HepG2 (cell line): ENCODE data around the gene S100A4. TPM values are rescaled to one million over a fixed set of nuclear protein-coding genes. Genes with fewer than 3 reads are reported as not detected.

Experiments used
- ATAC-seq: fragments of 200-7000 bp; cut with Tn5 transposase; 3 replicates; pipeline ENCODE4 v1.9.1; 2020; ENCODE audit warnings: mild to moderate bottlenecking, moderate library complexity
- BruUV-seq: library from RNA; stranded (reverse); fragments of 400-500 nt; replicated peaks from 2 replicates; lab custom pipeline; 2021; lab: Mats Ljungman, UMichigan
- CTCF ChIA-PET: fragments of 300-600 bp; formaldehyde crosslinking; extraction: SDS; loops from one replicate; lab custom pipeline; 2021; ENCODE audit warnings: low total read pairs, inconsistent platforms, low intra/inter-chr PET ratio; lab: Yijun Ruan, JAX
- POLR2A ChIA-PET: fragments of 350-600 bp; sonication (Branson Sonifier 250); formaldehyde crosslinking; loops from one replicate; lab custom pipeline; 2020; ENCODE audit warnings: antibody characterized with exemption, inconsistent platforms; lab: Yijun Ruan, JAX
- DNase-seq: peaks from one replicate; pipeline ENCODE4 v3.0.0-alpha.2; 2015; ENCODE audit warnings: low spot score
- FAIRE-seq: peaks from 3 replicates; lab custom pipeline; 2011; peaks lifted over from hg19 to GRCh38; lab: Jason Lieb, UNC
- H2AFZ ChIP-seq: one replicate; pipeline ENCODE4 v1.6.1; 2011; ENCODE audit warnings: low read length, inconsistent platforms
- H3K27ac ChIP-seq: fragments of 300-600 bp; 3 replicates; pipeline ENCODE4 v1.8.0; 2011; ENCODE audit warnings: mixed run types, mild to moderate bottlenecking, mixed read lengths, low read length, inconsistent platforms; ENCODE audit not compliant: insufficient read depth; ENCODE audit errors: extremely low read length
- H3K27me3 ChIP-seq, 2 experiments: fragments of 200-600 bp in 1 of 2; 2 replicates in 1 of 2; 3 replicates in 1 of 2; pipeline versions ENCODE4 v1.6.0 to v1.8.0; 2011; ENCODE audit warnings: low read length in 2 of 2, mild to moderate bottlenecking in 2 of 2, moderate library complexity in 2 of 2, inconsistent platforms in 1 of 2; ENCODE audit not compliant: insufficient read depth in 2 of 2, control insufficient read depth in 1 of 2
- H3K36me3 ChIP-seq, 2 experiments: fragments of 200-600 bp in 1 of 2; replicated peaks in 1 of 2; 2 replicates in 1 of 2; 3 replicates in 1 of 2; pipeline versions ENCODE4 v1.5.1 to v1.8.0; 2011; ENCODE audit warnings: low read length in 2 of 2, inconsistent platforms in 1 of 2; ENCODE audit not compliant: insufficient read depth in 2 of 2, control insufficient read depth in 1 of 2
- H3K4me1 ChIP-seq: 2 replicates; pipeline ENCODE4 v1.5.1; 2012; ENCODE audit warnings: low read length, inconsistent platforms; ENCODE audit not compliant: insufficient read depth
- H3K4me2 ChIP-seq: 2 replicates; pipeline ENCODE4 v1.6.0; 2011; ENCODE audit warnings: low read depth, low read length, inconsistent platforms
- H3K4me3 ChIP-seq, 3 experiments: fragments of 200-600 bp in 1 of 3; sonication (generic), shearing (Covaris generic) in 1 of 3; replicated peaks in 1 of 3; 2 replicates each; pipeline ENCODE4 v1.5.1; 2011 to 2016; ENCODE audit warnings: low read length in 3 of 3, inconsistent platforms in 2 of 3, low read depth in 2 of 3, mild to moderate bottlenecking in 2 of 3, control low read depth in 1 of 3, mixed read lengths in 1 of 3; ENCODE audit not compliant: insufficient read depth in 1 of 3
- H3K79me2 ChIP-seq: one replicate; pipeline ENCODE4 v1.6.1; 2011; ENCODE audit warnings: low read length, inconsistent platforms; ENCODE audit not compliant: insufficient read depth
- H3K9ac ChIP-seq: 2 replicates; pipeline ENCODE4 v1.6.0; 2011; ENCODE audit warnings: mild to moderate bottlenecking, low read depth, low read length, inconsistent platforms; ENCODE audit not compliant: insufficient read depth
- H3K9me3 ChIP-seq: 2 replicates; pipeline ENCODE4 v1.5.1; 2012; ENCODE audit warnings: mild to moderate bottlenecking, low read length
- H4K20me1 ChIP-seq: 2 replicates; pipeline ENCODE4 v1.6.0; 2011; ENCODE audit warnings: inconsistent platforms, mild to moderate bottlenecking, low read length, moderate library complexity; ENCODE audit not compliant: insufficient read depth
- AKNA ChIP-seq: sonication (generic); formaldehyde crosslinking; IDR thresholded peaks from 2 replicates; pipeline ENCODE4 v1.4.0; 2020; ENCODE audit warnings: missing genetic modification reagents, borderline replicate concordance
- DR1 ChIP-seq: sonication (generic); formaldehyde crosslinking; IDR thresholded peaks from 2 replicates; pipeline ENCODE4 v1.8.0; 2021; ENCODE audit warnings: mild to moderate bottlenecking, missing genetic modification reagents, inconsistent platforms
- ETV5 ChIP-seq: IDR thresholded peaks from 2 replicates; pipeline ENCODE4 v1.6.1; 2018; ENCODE audit warnings: missing biosample characterization, missing genetic modification reagents, inconsistent platforms, borderline replicate concordance
- GFI1 ChIP-seq: sonication (generic); formaldehyde crosslinking; IDR thresholded peaks from 2 replicates; pipeline ENCODE4 v1.5.0; 2020; ENCODE audit warnings: missing genetic modification reagents, mild to moderate bottlenecking, borderline replicate concordance
- IRX3 ChIP-seq: sonication (generic); formaldehyde crosslinking; IDR thresholded peaks from 2 replicates; pipeline ENCODE4 v1.8.1; 2023; ENCODE audit warnings: mild to moderate bottlenecking, low read depth, missing genetic modification reagents, borderline replicate concordance
- JUN ChIP-seq: sonication (generic); formaldehyde crosslinking; IDR thresholded peaks from 2 replicates; pipeline ENCODE4 v1.4.0; 2020; ENCODE audit warnings: mild to moderate bottlenecking, missing genetic modification reagents
- NR0B2 ChIP-seq: sonication (generic); formaldehyde crosslinking; IDR thresholded peaks from 2 replicates; pipeline ENCODE4 v1.4.0; 2020; ENCODE audit warnings: mild to moderate bottlenecking, missing genetic modification reagents
- ONECUT2 ChIP-seq: sonication (generic); formaldehyde crosslinking; IDR thresholded peaks from 2 replicates; pipeline ENCODE4 v1.4.0; 2020; ENCODE audit warnings: missing genetic modification reagents
- PAWR ChIP-seq: sonication (generic); formaldehyde crosslinking; IDR thresholded peaks from 2 replicates; pipeline ENCODE4 v1.4.0; 2020; ENCODE audit warnings: missing genetic modification reagents, mild to moderate bottlenecking, borderline replicate concordance
- SMARCE1 ChIP-seq: fragments of 450-650 bp; IDR thresholded peaks from 2 replicates; pipeline ENCODE4 v1.6.1; 2017; ENCODE audit warnings: borderline replicate concordance
- SMYD3 ChIP-seq: sonication (generic); formaldehyde crosslinking; IDR thresholded peaks from 2 replicates; pipeline ENCODE4 v1.8.1; 2023; ENCODE audit warnings: mild to moderate bottlenecking, missing genetic modification reagents
- ZC3H13 ChIP-seq: sonication (generic); formaldehyde crosslinking; IDR thresholded peaks from 2 replicates; pipeline ENCODE4 v1.8.1; 2023; ENCODE audit warnings: mild to moderate bottlenecking, missing genetic modification reagents, moderate library complexity
- ZNF256 ChIP-seq: sonication (generic); formaldehyde crosslinking; conservative IDR thresholded peaks from 2 replicates; pipeline ENCODE4 v1.4.0; 2020; ENCODE audit warnings: missing genetic modification reagents
- ZNF33A ChIP-seq: sonication (generic); formaldehyde crosslinking; IDR thresholded peaks from 2 replicates; pipeline ENCODE4 v1.5.1; 2020; ENCODE audit warnings: missing genetic modification reagents, mild to moderate bottlenecking, moderate library complexity, borderline replicate concordance
- WGBS: methylation state at CpG from one replicate; pipeline ENCODE4 v1.1.6; 2017; ENCODE audit warnings: low lambda C conversion rate; 5-methylcytosine and 5-hydroxymethylcytosine counted together
- in situ Hi-C: cut with HindIII; loops from 2 replicates; pipeline ENCODE4 v1.10.0; 2017; ENCODE audit warnings: low pct_unique_long_range_greater_than_20kb; ENCODE audit not compliant: extremely low pct_ligation_motif_present
- intact Hi-C: fragments of 100-400 bp; cut with micrococcal nuclease; formaldehyde crosslinking; loops from one replicate; pipeline ENCODE4 v1.10.0; 2022; ENCODE audit not compliant: unreplicated experiment
- polyA plus RNA-seq, 8 experiments: library from polyadenylated mRNA; depleted of rRNA in 3 of 8; stranded (reverse) in 7 of 8; unstranded in 1 of 8; fragments of >200 nt; fragmentation: Illumina TruSeq in 4 of 8; extraction: Trizol in 4 of 8; gene quantifications; 2 replicates each; pipeline versions ENCODE4 v1.2.1 to v1.2.3, GENCODE V29; 2011 to 2016; ENCODE audit warnings: low read depth in 4 of 8, missing spikeins in 1 of 8, mixed read lengths in 1 of 8; ENCODE audit not compliant: insufficient read depth in 1 of 8
- total RNA-seq, 5 experiments: library from RNA; depleted of rRNA; stranded (reverse); fragments of >200 nt; fragmentation: Illumina TruSeq; extraction: Trizol; gene quantifications; 2 replicates each; pipeline ENCODE4 v1.2.3, GENCODE V29; 2016; ENCODE audit warnings: low read depth in 1 of 5
- TF ChIP-seq, protein P1 (sequence below): sonication (generic); formaldehyde crosslinking; IDR thresholded peaks from 2 replicates; pipeline ENCODE4 v1.8.1; 2023; ENCODE audit warnings: mild to moderate bottlenecking, missing genetic modification reagents, borderline replicate concordance

Gene S100A4
- total and polyA plus RNA-seq, 2 of the 13 experiments (the other 11 are each of a cell fraction or from before 2014, with no cell fraction given): 12.9 to 20.2 TPM

- no peak for TF ChIP-seq ZNF256 (CRISPR knock-in tag)
- TF ChIP-seq, protein P1, sequence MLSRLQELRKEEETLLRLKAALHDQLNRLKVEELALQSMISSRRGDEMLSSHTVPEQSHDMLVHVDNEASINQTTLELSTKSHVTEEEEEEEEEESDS (CRISPR knock-in tag): no peak
- TF ChIP-seq ZC3H13 (CRISPR knock-in tag): no peak
- TF ChIP-seq NR0B2 (CRISPR knock-in tag): no peak
- TF ChIP-seq DR1 (CRISPR knock-in tag): no peak
- TF ChIP-seq JUN: no peak
- TF ChIP-seq PAWR (CRISPR knock-in tag): no peak
- TF ChIP-seq SMYD3 (CRISPR knock-in tag): no peak
- TF ChIP-seq SMARCE1: no peak
- TF ChIP-seq ZNF33A (CRISPR knock-in tag): no peak
- TF ChIP-seq GFI1 (CRISPR knock-in tag): no peak
- TF ChIP-seq AKNA (CRISPR knock-in tag): no peak
- TF ChIP-seq ETV5 (CRISPR knock-in tag): no peak
- TF ChIP-seq ONECUT2 (CRISPR knock-in tag): no peak
- no peak for TF ChIP-seq IRX3
- TF ChIP-seq, all 625 proteins: peak for 0
- ATAC-seq (no peak), FAIRE-seq (no peak), DNase-seq (no peak)
- ChIA-PET CTCF (no interaction called here), POLR2A (interaction anchor here (1.4 to 1.5 kb wide), 2 partner anchors 11 to 59 kb away, joined by 3 read pairs; no protein-coding TSS in a partner anchor)
- Histone ChIP-seq H3K27me3 (no peaks in the 10 kb centered on the region; a peak in 1 of 5 replicates), H3K36me3 (no peaks in the 10 kb centered on the region), H3K4me3 (no peak overlapping the region), H3K4me2 (no peak overlapping the region), H3K4me1 (peaks cover 4% of the 10 kb centered on the region; the same call in 1 of the 2 replicates), H3K79me2 (no peaks in the 10 kb centered on the region), H2AFZ (no peak overlapping the region), H3K9me3 (no peaks in the 10 kb centered on the region), H3K27ac (no peak overlapping the region), H4K20me1 (no peaks in the 10 kb centered on the region), H3K9ac (no peak overlapping the region)
- 30% methylated on average over 3 of the region's 3 CpGs for WGBS
- in situ Hi-C loops (no loop called here), intact Hi-C loops (no loop called here)
- BruUV-seq: no TSS peak
These were observed 33.3 kb upstream of the S100A4 start for GRCh38 chr1:153578936-153579335.
